G401 (cell line): ENCODE data around the gene KIAA0232. TPM values are rescaled to one million over a fixed set of nuclear protein-coding genes. Genes with fewer than 3 reads are reported as not detected.

ENCODE experiments used
- DNase-seq: peaks from one replicate; pipeline ENCODE4 v3.0.0-alpha.2; 2015; ENCODE audit warnings: low spot score
- in situ Hi-C: cut with HindIII; loops from 2 replicates; pipeline ENCODE4 v1.10.0; 2016; ENCODE audit warnings: low sequenced_read_pairs, mixed read lengths
- total RNA-seq: library from RNA; depleted of rRNA; stranded (reverse); fragments of >200 nt; shearing (Covaris generic); gene quantifications from 2 replicates; pipeline ENCODE4 v1.2.3, GENCODE V29; 2014; rRNA removed

The KIAA0232 gene, protein sequence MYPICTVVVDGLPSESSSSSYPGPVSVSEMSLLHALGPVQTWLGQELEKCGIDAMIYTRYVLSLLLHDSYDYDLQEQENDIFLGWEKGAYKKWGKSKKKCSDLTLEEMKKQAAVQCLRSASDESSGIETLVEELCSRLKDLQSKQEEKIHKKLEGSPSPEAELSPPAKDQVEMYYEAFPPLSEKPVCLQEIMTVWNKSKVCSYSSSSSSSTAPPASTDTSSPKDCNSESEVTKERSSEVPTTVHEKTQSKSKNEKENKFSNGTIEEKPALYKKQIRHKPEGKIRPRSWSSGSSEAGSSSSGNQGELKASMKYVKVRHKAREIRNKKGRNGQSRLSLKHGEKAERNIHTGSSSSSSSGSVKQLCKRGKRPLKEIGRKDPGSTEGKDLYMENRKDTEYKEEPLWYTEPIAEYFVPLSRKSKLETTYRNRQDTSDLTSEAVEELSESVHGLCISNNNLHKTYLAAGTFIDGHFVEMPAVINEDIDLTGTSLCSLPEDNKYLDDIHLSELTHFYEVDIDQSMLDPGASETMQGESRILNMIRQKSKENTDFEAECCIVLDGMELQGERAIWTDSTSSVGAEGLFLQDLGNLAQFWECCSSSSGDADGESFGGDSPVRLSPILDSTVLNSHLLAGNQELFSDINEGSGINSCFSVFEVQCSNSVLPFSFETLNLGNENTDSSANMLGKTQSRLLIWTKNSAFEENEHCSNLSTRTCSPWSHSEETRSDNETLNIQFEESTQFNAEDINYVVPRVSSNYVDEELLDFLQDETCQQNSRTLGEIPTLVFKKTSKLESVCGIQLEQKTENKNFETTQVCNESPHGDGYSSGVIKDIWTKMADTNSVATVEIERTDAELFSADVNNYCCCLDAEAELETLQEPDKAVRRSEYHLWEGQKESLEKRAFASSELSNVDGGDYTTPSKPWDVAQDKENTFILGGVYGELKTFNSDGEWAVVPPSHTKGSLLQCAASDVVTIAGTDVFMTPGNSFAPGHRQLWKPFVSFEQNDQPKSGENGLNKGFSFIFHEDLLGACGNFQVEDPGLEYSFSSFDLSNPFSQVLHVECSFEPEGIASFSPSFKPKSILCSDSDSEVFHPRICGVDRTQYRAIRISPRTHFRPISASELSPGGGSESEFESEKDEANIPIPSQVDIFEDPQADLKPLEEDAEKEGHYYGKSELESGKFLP (N-terminal part only)
- 9.7 and 10.3 TPM in 2 replicates for total RNA-seq

DNA sequence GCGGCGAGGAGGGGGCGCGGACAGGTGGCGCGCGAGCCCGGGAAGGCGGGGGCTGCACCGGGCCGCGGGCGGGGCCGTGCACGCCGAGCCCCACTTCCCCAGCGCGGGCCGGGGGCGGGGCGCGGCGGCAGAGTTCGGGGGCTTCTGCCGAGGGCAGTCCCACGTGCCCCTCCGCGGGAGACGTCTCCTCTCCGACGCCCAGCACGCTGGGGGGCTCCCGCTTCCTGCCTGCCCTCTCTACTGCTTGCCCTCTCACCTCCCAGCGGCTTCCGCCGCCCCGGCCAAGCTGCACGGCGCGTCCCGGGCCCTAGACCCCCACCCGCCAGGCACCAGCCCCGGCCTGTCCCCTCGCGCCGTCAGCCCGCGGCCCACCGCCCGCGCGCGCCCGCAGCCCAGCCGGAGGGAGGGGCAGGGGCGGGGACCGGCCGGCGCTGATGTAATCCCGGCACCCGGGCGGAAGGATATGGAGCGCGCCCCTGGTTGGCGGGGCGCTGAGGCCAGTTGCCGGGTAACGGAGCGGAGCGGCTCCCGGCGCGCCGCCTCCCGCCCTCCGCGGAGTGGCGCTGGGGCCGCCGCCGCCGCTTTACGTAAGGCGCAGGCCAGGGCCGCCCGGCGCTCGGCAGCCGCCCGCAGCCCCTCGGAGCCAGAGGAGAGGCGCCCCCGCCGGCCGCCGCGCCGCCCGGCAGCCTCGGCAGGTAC, at the start of gene KIAA0232:
Gene KIAA0232, plus strand, starts transcription at position 581 of the 699 bp plus-strand sequence. CDS start 41,727 bp downstream, outside the sequence.
- in situ Hi-C loops, result no loop called here
- DNase-seq, result peak; percentile 89

- no peak for DNase-seq
- in situ Hi-C loops, result no loop called here
Observed at GRCh38 chr4:6733358-6734164, 49.0 kb upstream of the KIAA0232 start.

GRCh38 chr4:6734165-6734786, 48.3 kb upstream of the KIAA0232 start:
- no peak for DNase-seq
- in situ Hi-C loops, result no loop called here

- in situ Hi-C loops, result no loop called here
Observed at GRCh38 chr4:6739920-6740319, 42.6 kb upstream of the KIAA0232 start.

GRCh38 chr4:6740347-6740746, 42.2 kb upstream of the KIAA0232 start:
- in situ Hi-C loops, result no loop called here
- DNase-seq, result no peak

More at GRCh38 chr4:6739920-6740319, 42.6 kb upstream of the KIAA0232 start:
- no peak for DNase-seq

DNA sequence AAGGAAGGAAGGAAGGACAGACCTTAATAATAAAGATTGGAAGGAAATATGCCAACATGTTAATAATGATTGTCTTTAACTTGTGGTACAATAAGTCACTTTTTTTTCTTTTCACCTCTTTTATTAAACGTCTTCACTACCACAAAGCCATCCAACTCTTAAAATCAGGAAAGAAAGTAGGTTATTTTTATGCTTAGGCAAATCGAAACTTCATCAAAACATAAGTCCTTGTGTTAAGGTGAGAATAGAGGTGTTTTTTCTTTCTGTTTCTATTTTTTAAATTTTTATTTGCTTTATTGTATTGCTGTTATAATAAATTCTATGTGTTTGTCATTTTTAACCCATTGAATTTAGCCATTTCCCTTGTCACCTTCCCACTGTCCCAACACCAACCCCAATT, 40.0 kb upstream of the KIAA0232 start:
- DNase-seq, result no peak

GRCh38 chr4:6742989-6743388, 39.5 kb upstream of the KIAA0232 start:
- in situ Hi-C loops, result no loop called here
- DNase-seq, result no peak

More for the DNA sequence above, 40.0 kb upstream of the KIAA0232 start:
- in situ Hi-C loops, result no loop called here

DNA sequence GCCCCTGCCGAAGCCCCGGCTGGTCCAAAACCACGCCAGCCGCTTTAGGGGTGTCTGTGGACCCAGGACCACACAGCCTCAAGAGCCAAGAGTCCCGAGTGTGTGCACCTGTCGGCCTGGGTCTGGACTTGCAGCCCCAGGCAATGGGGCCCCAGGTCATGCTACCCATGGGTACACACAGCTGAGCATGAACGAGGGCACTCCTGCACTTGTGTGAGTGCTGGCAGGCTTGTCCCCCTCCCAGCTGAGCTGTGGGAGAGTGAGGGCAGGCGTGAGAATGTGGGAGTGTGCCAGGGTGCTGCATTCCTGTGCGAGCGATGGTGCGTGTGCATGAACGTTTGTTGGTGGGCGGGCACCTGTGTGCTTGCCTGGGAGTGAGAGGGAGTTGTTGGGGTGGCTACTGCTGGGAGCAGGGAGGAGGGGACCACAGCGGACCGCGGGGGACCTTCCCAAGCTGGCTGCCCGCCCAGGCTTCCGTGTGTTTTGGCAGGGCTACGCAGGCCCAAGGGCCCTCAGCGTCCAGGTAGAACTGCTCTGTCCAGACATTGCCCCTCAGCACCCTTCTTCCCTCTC, 35.7 kb upstream of the KIAA0232 start:
- DNase-seq, result no peak
- in situ Hi-C loops, result no loop called here

DNA sequence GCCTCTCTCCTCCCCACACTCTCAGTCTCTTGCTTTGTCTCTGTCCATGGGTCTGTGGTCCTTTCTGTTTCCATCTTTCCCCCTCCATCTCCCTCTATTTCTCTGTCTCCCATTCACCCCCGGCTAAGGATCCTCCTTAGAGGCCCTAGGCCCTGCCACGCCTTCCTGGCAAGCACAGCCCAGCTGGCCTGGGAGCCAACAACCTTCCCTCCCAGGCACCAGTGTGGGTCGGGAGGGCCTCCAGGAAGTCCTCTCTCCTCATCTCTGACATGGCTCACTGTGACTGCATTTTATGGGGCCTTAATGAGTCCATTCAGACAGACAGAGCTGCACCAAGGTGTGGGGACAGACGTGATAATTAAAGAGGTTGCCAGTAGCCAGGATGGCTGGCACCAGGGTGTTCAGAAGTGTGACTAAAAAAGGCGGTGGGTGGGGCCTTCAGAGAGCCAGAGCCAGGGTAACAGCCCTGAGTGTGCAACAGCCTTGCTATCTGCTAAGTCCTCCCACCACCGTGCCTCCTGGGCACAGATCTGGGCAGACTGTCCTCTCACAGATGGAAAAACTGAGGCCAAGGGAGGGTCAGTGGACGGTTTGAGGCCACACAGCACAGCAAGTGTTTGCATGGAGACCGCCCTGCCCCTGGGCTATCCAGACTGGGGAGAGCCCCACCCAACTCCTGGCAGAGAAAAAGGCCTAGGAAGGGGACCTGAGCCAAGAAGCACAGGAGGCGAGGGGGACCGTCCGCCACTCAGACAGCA, 35.1 kb upstream of the KIAA0232 start:
- DNase-seq, result no peak
- in situ Hi-C loops, result no loop called here

- no peak for DNase-seq
- in situ Hi-C loops, result no loop called here
Observed at GRCh38 chr4:6748286-6748685, 34.2 kb upstream of the KIAA0232 start.

DNA sequence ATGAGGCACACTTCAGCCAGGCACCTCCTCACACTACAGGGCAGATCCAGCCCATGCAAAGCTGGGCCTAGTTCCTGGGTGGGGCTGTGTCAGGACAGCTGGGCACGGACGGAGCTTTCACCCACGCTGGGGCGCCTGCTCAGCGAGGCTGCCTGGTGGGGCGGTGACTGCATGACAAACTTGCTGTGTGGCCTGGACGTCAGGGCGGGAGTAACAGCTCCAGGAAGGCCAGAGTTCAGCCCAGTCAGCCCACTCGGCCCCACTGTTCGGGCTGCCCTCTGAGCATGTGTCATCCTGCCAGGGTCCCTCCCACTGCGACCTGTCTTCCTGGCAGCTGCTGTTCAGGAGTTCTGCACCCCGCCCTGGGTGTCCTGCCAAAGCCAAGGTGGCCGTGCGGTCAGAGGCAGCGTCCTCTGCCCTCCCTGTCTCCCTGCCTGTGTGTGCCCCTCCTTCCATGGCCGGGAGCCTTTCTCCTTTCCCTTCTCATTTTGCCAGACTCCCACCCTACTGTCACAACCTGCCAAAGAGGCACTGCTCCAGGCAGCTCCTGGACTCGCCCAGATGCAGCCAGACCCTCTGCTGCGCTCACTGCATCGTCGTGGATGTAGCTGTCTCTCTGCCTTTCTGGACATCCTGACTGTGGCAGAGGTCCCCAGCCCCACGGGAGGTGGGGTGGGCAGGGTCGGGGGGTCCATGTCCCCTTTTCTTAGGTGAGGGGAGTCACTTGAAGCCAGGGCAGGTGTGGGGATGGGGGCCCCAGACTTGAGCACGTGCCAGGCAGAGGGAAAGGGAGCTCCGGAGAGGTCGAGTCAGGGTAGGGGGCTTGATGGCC, 33.0 kb upstream of the KIAA0232 start:
- no peak for DNase-seq

GRCh38 chr4:6750286-6751221, 32.0 kb upstream of the KIAA0232 start:
- in situ Hi-C loops, result no loop called here
- DNase-seq, result no peak

More for the DNA sequence above, 33.0 kb upstream of the KIAA0232 start:
- in situ Hi-C loops, result no loop called here

GRCh38 chr4:6751611-6752485, 30.7 kb upstream of the KIAA0232 start:
- in situ Hi-C loops, result no loop called here
- no peak for DNase-seq

- DNase-seq, result no peak
- in situ Hi-C loops, result no loop called here
Observed at GRCh38 chr4:6752486-6752829, 30.1 kb upstream of the KIAA0232 start.
